Ectodermal cell (in vitro differentiated cells): ENCODE measurements around the gene ZDHHC14.
"Not testable (repeated sequence)": the region's sequence is repeated elsewhere in the genome, so short reads cannot be mapped to it uniquely, and the experiment has no call there.

Experiments used
- H3K27ac ChIP-seq: 2 replicates; pipeline ENCODE4 v1.7.0; 2013; ENCODE audit warnings: mild to moderate bottlenecking, low read depth, low read length; ENCODE audit not compliant: insufficient read depth, poor library complexity, severe bottlenecking
- H3K27me3 ChIP-seq: 2 replicates; pipeline ENCODE4 v1.7.0; 2013; ENCODE audit warnings: mild to moderate bottlenecking, low read length; ENCODE audit not compliant: insufficient read depth, control insufficient read depth, poor library complexity, severe bottlenecking
- H3K36me3 ChIP-seq: one replicate; pipeline ENCODE4 v1.7.0; 2013; ENCODE audit warnings: low read length; ENCODE audit not compliant: control insufficient read depth, insufficient read depth
- H3K4me1 ChIP-seq: one replicate; pipeline ENCODE4 v1.7.0; 2013; ENCODE audit warnings: low read length; ENCODE audit not compliant: control insufficient read depth, insufficient read depth
- H3K4me3 ChIP-seq: 2 replicates; pipeline ENCODE4 v1.7.0; 2013; ENCODE audit warnings: low read depth, low read length, control low read depth; ENCODE audit not compliant: insufficient read depth
- H3K9me3 ChIP-seq: 2 replicates; pipeline ENCODE4 v1.7.0; 2013; ENCODE audit warnings: mild to moderate bottlenecking, low read length, moderate library complexity; ENCODE audit not compliant: control insufficient read depth
- WGBS, 2 experiments: methylation state at CpG; one replicate each; pipeline ENCODE4 v1.1.7; 2013; ENCODE audit warnings: missing lambda C conversion rate in 2 of 2; 5-methylcytosine and 5-hydroxymethylcytosine counted together

Gene ZDHHC14

GRCh38 chr6:157460182-157460999 lies 79.4 kb downstream of the ZDHHC14 start:
- Histone ChIP-seq H3K9me3 (no peaks in the 10 kb centered on the region), H3K27ac (no peak overlapping the region), H3K27me3 (no peaks in the 10 kb centered on the region)

DNA sequence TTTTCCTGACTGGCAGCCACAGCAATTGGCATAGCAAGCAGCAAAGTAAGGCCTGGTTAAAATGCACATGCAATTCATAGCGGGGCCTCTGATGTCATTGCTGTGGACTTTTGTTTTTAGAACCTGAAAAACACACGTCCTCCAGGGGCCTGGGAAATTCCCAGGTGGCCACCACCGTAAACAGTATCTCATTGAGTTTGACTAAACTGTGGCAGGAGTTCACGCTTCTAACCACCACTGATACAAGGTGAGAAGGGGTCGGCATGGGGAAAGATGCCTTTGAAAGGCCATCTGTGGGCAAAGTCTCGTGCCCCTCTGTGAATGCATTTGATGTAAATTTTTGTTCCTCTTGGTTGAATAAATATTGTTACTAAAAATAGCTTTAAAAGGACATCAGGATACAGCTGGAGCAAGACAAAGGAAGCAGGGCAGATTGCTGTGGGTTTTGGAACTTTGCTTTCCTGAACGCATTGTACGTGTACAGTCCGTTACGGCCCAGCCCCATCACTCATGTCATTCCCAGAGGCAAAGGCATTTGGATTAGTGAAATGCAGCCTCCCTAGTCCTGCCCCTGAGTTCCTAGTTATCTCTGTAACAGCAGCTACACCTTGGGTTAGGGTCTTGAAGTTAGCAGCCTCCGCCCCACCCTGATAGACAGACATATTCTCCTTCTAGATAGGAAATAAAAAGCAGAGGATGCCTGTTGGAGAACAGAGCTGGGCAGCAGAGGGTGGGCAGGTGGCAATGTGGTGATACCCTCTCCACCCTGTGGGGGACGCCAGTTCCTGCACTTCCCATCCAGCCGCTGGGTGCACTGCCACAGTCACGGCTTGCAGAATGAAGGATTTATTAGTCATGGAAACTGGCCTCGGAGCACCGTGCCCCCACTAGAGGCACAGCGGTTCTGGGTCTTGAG lies 80.3 kb downstream of the ZDHHC14 start:
- Histone ChIP-seq H3K4me1 (peaks cover 26% of the 10 kb centered on the region), H3K36me3 (no peaks in the 10 kb centered on the region), H3K9me3 (no peaks in the 10 kb centered on the region), H3K27me3 (no peaks in the 10 kb centered on the region), H3K4me3 (no peak overlapping the region), H3K27ac (no peak overlapping the region)
- 89 to 90% methylated on average over 16 to 17 of the region's 17 CpGs for WGBS, 2 experiments

More at GRCh38 chr6:157460182-157460999, 79.4 kb downstream of the ZDHHC14 start:
- no peak overlapping the region for H3K4me3 ChIP-seq
- peaks cover 29% of the 10 kb centered on the region for H3K4me1 ChIP-seq
- WGBS, 2 experiments, result 87 to 93% methylated on average over 8 to 9 of the region's 9 CpGs
- no peaks in the 10 kb centered on the region for H3K36me3 ChIP-seq

GRCh38 chr6:157462956-157463742 lies 82.2 kb downstream of the ZDHHC14 start:
- H3K27me3 ChIP-seq, result no peaks in the 10 kb centered on the region
- H3K36me3 ChIP-seq, result no peaks in the 10 kb centered on the region
- no peak overlapping the region for H3K4me3 ChIP-seq
- H3K27ac ChIP-seq, result no peak overlapping the region
- 89 to 94% methylated on average over 6 of the region's 6 CpGs for WGBS, 2 experiments
- H3K4me1 ChIP-seq, result peaks cover 26% of the 10 kb centered on the region
- no peaks in the 10 kb centered on the region for H3K9me3 ChIP-seq

GRCh38 chr6:157463743-157464135 lies 82.7 kb downstream of the ZDHHC14 start:
- H3K4me1 ChIP-seq, result peaks cover 26% of the 10 kb centered on the region
- 93 to 96% methylated on average over 3 to 4 of the region's 4 CpGs for WGBS, 2 experiments
- H3K27me3 ChIP-seq, H3K36me3 ChIP-seq, H3K27ac ChIP-seq, H3K4me3 ChIP-seq, H3K9me3 ChIP-seq: not testable (repeated sequence)

- Histone ChIP-seq H3K4me1 (peaks cover 26% of the 10 kb centered on the region), H3K27ac (no peak overlapping the region), H3K9me3 (no peaks in the 10 kb centered on the region), H3K4me3 (no peak overlapping the region), H3K36me3 (no peaks in the 10 kb centered on the region), H3K27me3 (no peaks in the 10 kb centered on the region)
- 63 to 67% methylated on average over 10 of the region's 11 CpGs for WGBS, 2 experiments
Observed at GRCh38 chr6:157464653-157465535, 83.9 kb downstream of the ZDHHC14 start.

- no peak overlapping the region for H3K4me3 ChIP-seq
- no peaks in the 10 kb centered on the region for H3K9me3 ChIP-seq
- no peaks in the 10 kb centered on the region for H3K27me3 ChIP-seq
- WGBS, 2 experiments, result 91 to 98% methylated on average over 4 of the region's 4 CpGs
- H3K36me3 ChIP-seq, result no peaks in the 10 kb centered on the region
- no peak overlapping the region for H3K27ac ChIP-seq
- H3K4me1 ChIP-seq, result peaks cover 26% of the 10 kb centered on the region
Observed at GRCh38 chr6:157466342-157466648, 85.3 kb downstream of the ZDHHC14 start.

- peaks cover 16% of the 10 kb centered on the region for H3K4me1 ChIP-seq
- not testable (repeated sequence) for H3K27me3 ChIP-seq, H3K27ac ChIP-seq, H3K36me3 ChIP-seq, H3K4me3 ChIP-seq, H3K9me3 ChIP-seq
- WGBS, 2 experiments, result 96 to 100% methylated on average over 5 to 6 of the region's 6 CpGs
Observed at GRCh38 chr6:157467339-157467738, 86.3 kb downstream of the ZDHHC14 start.

DNA sequence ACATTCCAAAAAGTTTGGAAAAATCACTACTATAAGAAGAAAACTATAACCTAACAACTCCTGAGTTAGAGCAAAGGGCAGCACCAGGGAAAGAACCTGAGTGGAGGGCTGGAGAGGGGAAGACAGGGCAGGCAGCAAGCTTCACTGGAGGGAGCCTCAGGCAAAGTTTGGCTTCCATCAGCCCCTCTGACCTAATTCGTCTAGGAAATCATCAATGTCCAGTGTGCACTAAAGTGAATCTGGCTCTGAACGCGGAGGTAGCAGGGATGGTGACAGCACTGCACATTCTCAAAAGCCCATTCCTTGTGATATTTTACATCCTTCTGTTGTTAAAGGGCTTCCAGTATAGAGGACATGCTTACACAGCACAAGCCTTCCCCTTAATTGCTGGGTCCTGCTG lies 87.1 kb downstream of the ZDHHC14 start:
- H3K36me3 ChIP-seq, result no peaks in the 10 kb centered on the region
- H3K9me3 ChIP-seq, result no peaks in the 10 kb centered on the region
- peaks cover 9% of the 10 kb centered on the region for H3K4me1 ChIP-seq
- 94 to 97% methylated on average over 3 of the region's 3 CpGs for WGBS, 2 experiments
- H3K27me3 ChIP-seq, result no peaks in the 10 kb centered on the region
- H3K27ac ChIP-seq, result no peak overlapping the region
- H3K4me3 ChIP-seq, result no peak overlapping the region

DNA sequence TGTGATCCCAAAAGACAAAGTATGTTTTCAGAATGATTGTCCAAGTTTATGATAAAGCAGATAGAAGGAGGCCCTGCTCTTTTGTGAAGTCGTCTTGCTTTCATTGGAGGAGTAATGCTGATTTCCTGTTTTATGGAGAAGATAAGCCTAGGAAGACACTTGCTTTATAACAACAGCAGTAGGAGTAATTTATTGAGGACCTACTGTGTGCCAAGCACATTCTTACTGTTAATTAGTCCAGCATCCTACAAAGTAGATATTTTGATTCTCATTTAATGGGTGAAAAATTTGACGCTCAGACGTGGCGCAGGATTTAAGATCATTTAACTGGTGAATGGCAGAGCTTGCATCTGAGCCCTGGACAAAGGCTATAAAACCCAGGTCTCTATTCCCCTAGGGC lies 87.6 kb downstream of the ZDHHC14 start:
- no peaks in the 10 kb centered on the region for H3K9me3 ChIP-seq
- H3K4me3 ChIP-seq, result no peak overlapping the region
- 92 to 95% methylated on average over 4 of the region's 4 CpGs for WGBS, 2 experiments
- H3K4me1 ChIP-seq, result peaks cover 9% of the 10 kb centered on the region
- no peaks in the 10 kb centered on the region for H3K36me3 ChIP-seq
- H3K27ac ChIP-seq, result no peak overlapping the region
- H3K27me3 ChIP-seq, result no peaks in the 10 kb centered on the region
